Colonic mucosa (tissue), 4 donors: ENCODE data around the gene STK11. TPM values are rescaled to one million over a fixed set of nuclear protein-coding genes. Genes with fewer than 3 reads are reported as not detected.
A peak's percentile ranks its signal among the peaks of the same experiment; 100 is the strongest.

Source experiments
- DNase-seq: peaks from one replicate; pipeline ENCODE4 v3.0.0-alpha.2; 2020
- H3K27ac ChIP-seq: fragments of 200-600 bp; one replicate; pipeline ENCODE4 v1.8.0; 2021
- H3K27me3 ChIP-seq: fragments of 200-600 bp; one replicate; pipeline ENCODE4 v1.8.0; 2021
- H3K36me3 ChIP-seq: fragments of 200-600 bp; one replicate; pipeline ENCODE4 v1.8.0; 2021
- H3K4me1 ChIP-seq: fragments of 200-600 bp; one replicate; pipeline ENCODE4 v1.8.0; 2021; ENCODE audit warnings: mild to moderate bottlenecking
- H3K4me3 ChIP-seq: fragments of 200-600 bp; one replicate; pipeline ENCODE4 v1.8.0; 2021
- H3K9ac ChIP-seq, 2 donors: one replicate each; pipeline ENCODE4 v1.7.0; 2013; ENCODE audit warnings: control low read depth in 2 of 2, low read depth in 2 of 2, low read length in 2 of 2
- H3K9me3 ChIP-seq: fragments of 200-600 bp; one replicate; pipeline ENCODE4 v1.8.0; 2021
- intact Hi-C: fragments of 100-400 bp; cut with DNase I; formaldehyde crosslinking; loops from one replicate; pipeline ENCODE4 v1.14.1; 2022
- total RNA-seq, 2 donors: library from RNA; stranded (reverse); fragmentation: NEBNext Ultra II Directional in 1 of 2; extraction: Animal tissue kit (Norgen Biotek cat#: 25700) in 1 of 2; gene quantifications; one replicate each; pipeline ENCODE4 v1.2.1, GENCODE V29; 2021
- TF ChIP-seq, protein P1 (sequence below): fragments of 200-600 bp; IDR thresholded peaks from one replicate; pipeline ENCODE4 v1.8.0; 2022; ENCODE audit warnings: antibody characterized with exemption, mild to moderate bottlenecking
- donor health status: healthy.
- donor health status: DM: no; HTN: no; CAD: no.
- donor health status: DM: no; HTN: no; CAD: no.

STK11 gene
- total RNA-seq, 2 donors from 2014 or later: 76.3 to 103 TPM

DNA sequence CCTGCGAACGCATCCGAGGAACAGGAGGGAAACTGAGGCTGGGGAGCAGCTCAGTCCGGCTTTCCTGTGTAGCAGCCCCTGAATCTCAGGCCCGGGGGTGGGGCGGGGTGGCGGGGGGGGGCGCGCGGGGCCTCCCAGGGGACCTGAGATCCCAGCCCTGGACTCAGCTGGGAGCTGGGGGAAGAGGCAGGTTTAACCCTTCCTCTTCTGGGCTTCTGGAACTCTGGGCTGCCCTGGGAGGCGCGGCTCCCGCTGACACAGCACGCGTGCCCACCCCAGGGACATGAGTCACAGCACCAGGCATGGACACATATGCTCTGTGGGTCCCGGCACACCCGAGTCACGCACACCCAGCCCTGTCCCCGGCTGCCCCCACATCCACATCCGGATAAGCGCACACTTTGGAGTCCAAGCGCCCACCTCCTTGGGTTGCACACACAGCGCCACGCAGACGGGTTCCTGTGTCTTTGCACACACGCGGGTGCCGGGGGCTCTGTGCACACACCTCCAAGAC lies 60.1 kb downstream of the STK11 start:
- Histone ChIP-seq H3K9ac (peak overlapping the region; percentile 66 to 84), H3K36me3 (no peaks in the 10 kb centered on the region), H3K4me3 (peak overlapping the region; percentile 50), H3K9me3 (no peaks in the 10 kb centered on the region), H3K27ac (peak overlapping the region; percentile 84), H3K4me1 (peaks cover 43% of the 10 kb centered on the region), H3K27me3 (no peaks in the 10 kb centered on the region)
- intact Hi-C loops: loop anchor here (2.0 kb wide), 1 partner anchor 21 kb away; no protein-coding TSS in a partner anchor
- peak; percentile 64 for DNase-seq
- TF ChIP-seq, protein P1, sequence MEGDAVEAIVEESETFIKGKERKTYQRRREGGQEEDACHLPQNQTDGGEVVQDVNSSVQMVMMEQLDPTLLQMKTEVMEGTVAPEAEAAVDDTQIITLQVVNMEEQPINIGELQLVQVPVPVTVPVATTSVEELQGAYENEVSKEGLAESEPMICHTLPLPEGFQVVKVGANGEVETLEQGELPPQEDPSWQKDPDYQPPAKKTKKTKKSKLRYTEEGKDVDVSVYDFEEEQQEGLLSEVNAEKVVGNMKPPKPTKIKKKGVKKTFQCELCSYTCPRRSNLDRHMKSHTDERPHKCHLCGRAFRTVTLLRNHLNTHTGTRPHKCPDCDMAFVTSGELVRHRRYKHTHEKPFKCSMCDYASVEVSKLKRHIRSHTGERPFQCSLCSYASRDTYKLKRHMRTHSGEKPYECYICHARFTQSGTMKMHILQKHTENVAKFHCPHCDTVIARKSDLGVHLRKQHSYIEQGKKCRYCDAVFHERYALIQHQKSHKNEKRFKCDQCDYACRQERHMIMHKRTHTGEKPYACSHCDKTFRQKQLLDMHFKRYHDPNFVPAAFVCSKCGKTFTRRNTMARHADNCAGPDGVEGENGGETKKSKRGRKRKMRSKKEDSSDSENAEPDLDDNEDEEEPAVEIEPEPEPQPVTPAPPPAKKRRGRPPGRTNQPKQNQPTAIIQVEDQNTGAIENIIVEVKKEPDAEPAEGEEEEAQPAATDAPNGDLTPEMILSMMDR: no peak

DNA sequence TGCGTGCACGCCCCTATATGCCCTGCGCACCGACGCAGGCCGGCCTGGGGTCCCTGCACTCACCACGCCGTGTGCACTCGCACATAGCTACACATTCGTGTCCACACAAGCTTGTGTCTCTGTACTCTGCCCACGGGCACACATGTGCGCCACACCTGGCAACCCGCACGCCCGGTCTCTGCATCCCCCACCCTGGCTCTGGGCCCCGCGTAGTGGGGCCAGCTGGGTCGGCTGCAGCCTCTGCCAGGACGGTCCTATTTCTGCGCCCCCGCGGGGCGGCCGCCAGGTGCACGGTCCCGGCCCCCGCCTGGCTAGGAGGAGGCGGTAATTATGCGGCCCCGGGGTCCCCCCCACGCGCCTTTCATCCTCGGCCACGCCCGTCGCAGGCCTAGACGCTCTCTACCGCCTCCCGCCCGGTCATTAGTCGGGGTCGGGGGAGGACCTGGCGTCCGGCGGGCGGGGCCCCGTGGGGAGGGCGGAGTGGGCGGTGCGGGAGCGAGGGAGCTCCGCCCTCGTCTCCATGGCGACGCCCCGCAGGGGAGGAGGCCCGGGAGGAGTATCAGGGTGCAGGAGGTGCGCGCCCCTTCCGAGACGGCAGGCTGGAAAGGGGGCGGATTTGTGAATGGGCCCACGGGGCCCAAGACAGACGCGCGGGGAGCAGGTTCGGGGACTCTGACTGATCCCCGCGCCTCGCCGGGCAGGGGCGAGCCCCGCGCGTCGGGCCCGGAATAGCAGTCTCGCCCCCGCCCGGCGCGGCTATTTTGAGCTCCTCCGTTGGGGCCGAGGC lies 60.7 kb downstream of the STK11 start:
- peak overlapping the region; percentile 84 for H3K27ac ChIP-seq
- no peaks in the 10 kb centered on the region for H3K9me3 ChIP-seq
- peak; percentile 95 for DNase-seq
- H3K4me1 ChIP-seq: peaks cover 49% of the 10 kb centered on the region
- peak overlapping the region; percentile 66 to 84 for H3K9ac ChIP-seq
- no peaks in the 10 kb centered on the region for H3K36me3 ChIP-seq
- peak overlapping the region; percentile 50 for H3K4me3 ChIP-seq
- intact Hi-C loops: loop anchor here (2.0 kb wide), 1 partner anchor 22 kb away; no protein-coding TSS in a partner anchor
- H3K27me3 ChIP-seq: no peaks in the 10 kb centered on the region
- TF ChIP-seq, protein P1: no peak

DNA sequence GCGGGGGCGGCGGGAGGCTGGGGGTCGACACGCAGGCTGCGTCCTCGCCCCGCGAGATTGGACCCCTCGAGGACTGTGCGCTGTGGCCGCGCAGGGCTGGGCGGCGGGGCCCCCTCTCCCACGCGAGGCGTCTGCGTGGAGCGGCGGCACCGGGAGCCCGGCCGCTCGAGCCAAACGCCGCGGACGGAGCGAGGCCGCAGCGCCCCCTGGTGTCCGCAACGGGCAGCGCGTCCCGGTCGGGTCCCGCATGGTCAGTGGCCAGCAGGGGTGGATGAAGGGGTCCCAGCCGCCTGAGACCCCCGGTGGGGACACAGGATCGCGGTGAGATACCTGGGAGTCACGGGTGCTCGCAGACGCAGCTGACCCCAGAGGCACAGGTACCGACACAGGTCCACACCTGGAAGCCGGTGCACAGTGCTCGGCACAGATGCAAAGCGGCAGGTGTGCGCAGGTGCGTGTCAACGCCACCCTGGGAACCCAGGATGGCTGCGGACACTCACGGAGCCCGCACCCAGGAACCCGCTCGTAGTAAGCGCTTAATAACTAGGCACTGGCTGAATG lies 61.4 kb downstream of the STK11 start:
- no peaks in the 10 kb centered on the region for H3K9me3 ChIP-seq
- no peaks in the 10 kb centered on the region for H3K36me3 ChIP-seq
- H3K27ac ChIP-seq: peak overlapping the region; percentile 84
- H3K4me1 ChIP-seq: peaks cover 51% of the 10 kb centered on the region
- DNase-seq: peak; percentile 86
- peak overlapping the region; percentile 50 for H3K4me3 ChIP-seq
- TF ChIP-seq, protein P1: peak; percentile 94
- H3K27me3 ChIP-seq: no peaks in the 10 kb centered on the region
- intact Hi-C loops: loop anchor here (2.0 kb wide), 1 partner anchor 22 kb away; no protein-coding TSS in a partner anchor
- peak overlapping the region; percentile 48 to 84 for H3K9ac ChIP-seq

DNA sequence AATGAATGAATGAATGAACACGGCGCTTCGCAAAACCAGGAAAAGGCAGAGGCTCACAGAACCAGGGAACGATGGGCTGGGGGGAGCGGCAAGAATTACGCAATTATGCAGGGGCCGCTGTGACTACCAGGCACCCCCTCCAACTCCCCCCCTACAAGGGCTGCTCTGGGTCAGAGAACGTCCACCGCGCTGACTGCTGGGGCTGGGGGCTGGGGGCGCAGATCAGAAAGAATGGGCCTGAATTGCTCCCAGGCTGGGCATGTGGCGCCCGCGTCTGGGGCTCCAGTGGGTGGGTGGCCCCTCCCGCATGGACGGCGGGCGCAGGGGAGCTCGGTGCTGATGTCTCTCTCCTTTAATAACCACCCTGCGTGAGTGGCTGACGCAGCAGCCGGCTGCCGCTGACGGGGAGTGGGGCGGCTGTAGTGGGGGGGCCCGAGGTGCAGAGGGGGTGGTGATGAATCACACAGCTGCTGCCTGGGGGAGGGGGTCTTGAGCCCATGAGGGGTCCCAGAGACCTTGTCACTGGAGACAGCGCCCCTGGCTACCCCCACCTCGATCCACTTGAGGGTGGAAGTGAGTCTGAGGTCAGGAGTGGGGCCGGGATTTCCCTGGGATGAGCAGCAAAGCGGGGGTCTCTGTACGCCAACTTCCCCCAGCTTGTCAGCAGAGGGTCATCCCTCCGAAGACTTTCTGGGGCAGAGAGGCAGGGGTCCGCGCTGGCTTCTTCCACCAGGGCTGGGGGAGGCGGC lies 62.1 kb downstream of the STK11 start:
- peaks cover 52% of the 10 kb centered on the region for H3K4me1 ChIP-seq
- TF ChIP-seq, protein P1: no peak
- intact Hi-C loops: loop anchor here (2.0 kb wide), 1 partner anchor 23 kb away; no protein-coding TSS in a partner anchor
- H3K4me3 ChIP-seq: peak overlapping the region; percentile 50
- H3K9me3 ChIP-seq: no peaks in the 10 kb centered on the region
- no peaks in the 10 kb centered on the region for H3K36me3 ChIP-seq
- DNase-seq: no peak
- no peaks in the 10 kb centered on the region for H3K27me3 ChIP-seq
- peak overlapping the region; percentile 48 to 84 for H3K9ac ChIP-seq
- no peak overlapping the region for H3K27ac ChIP-seq
